T-cell (primary cell): Measurements from ENCODE around the gene OR6C2. TPM values are rescaled to one million over a fixed set of nuclear protein-coding genes. Genes with fewer than 3 reads are reported as not detected.

Experiments used
- ATAC-seq, 4 experiments: fragments of 200-7000 bp in 3 of 4; fragments of 150-1000 bp in 1 of 4; cut with Tn5 transposase; replicated peaks in 1 of 4; 1 replicate in 3 of 4; 2 replicates in 1 of 4; pipeline ENCODE4 v1.10.0; 2021; ENCODE audit warnings: moderate library complexity in 3 of 4, mild to moderate bottlenecking in 2 of 4, moderate number of reproducible peaks in 1 of 4
- CTCF ChIA-PET, 2 donors: fragments of 300-600 bp; sonication (Branson Sonifier 250); formaldehyde crosslinking; loops; one replicate each; lab custom pipeline; 2022; ENCODE audit warnings: antibody characterized with exemption in 2 of 2; lab: Charles Lee
- POLR2A ChIA-PET, 2 donors: fragments of 300-600 bp; sonication (Branson Sonifier 250); formaldehyde crosslinking; loops; one replicate each; lab custom pipeline; 2022; ENCODE audit warnings: antibody characterized with exemption in 2 of 2; lab: Charles Lee
- DNase-seq, 35 experiments: peaks; one replicate each; pipeline versions ENCODE4 v3.0.0 to v3.0.0-alpha.2; 2013 to 2023
- H3K27ac ChIP-seq: one replicate; pipeline ENCODE4 v1.5.1; 2013; ENCODE audit warnings: low read length
- H3K27me3 ChIP-seq, 2 experiments: replicated peaks in 1 of 2; 1 replicate in 1 of 2; 2 replicates in 1 of 2; pipeline versions ENCODE4 v1.6.1 to v1.7.0; 2013; ENCODE audit warnings: low read length in 1 of 2, mixed read lengths in 1 of 2; ENCODE audit not compliant: control insufficient read depth in 2 of 2, insufficient read depth in 2 of 2; ENCODE audit errors: extremely low read depth in 1 of 2
- H3K36me3 ChIP-seq, 2 donors: 1 replicate in 1 of 2; 2 replicates in 1 of 2; pipeline versions ENCODE4 v1.6.1 to v1.7.0; 2013; ENCODE audit warnings: low read length in 1 of 2; ENCODE audit not compliant: control insufficient read depth in 2 of 2, insufficient read depth in 1 of 2; ENCODE audit errors: extremely low read depth in 1 of 2
- H3K4me1 ChIP-seq, 2 experiments: 1 replicate in 1 of 2; 2 replicates in 1 of 2; pipeline versions ENCODE4 v1.6.1 to v1.7.0; 2013; ENCODE audit warnings: low read length in 2 of 2, mixed read lengths in 1 of 2; ENCODE audit not compliant: insufficient read depth in 2 of 2, control insufficient read depth in 1 of 2; ENCODE audit errors: extremely low read depth in 1 of 2
- H3K4me3 ChIP-seq, 2 donors: 1 replicate in 1 of 2; 2 replicates in 1 of 2; pipeline versions ENCODE4 v1.5.1 to v1.7.0; 2013; ENCODE audit warnings: mild to moderate bottlenecking in 2 of 2, low read length in 1 of 2, moderate library complexity in 1 of 2; ENCODE audit not compliant: control insufficient read depth in 1 of 2; ENCODE audit errors: extremely low read depth in 1 of 2
- H3K9me3 ChIP-seq: 2 replicates; pipeline ENCODE4 v1.7.0; 2013
- H3K27ac Mint-ChIP-seq, 2 donors: one replicate each; pipeline ENCODE4 v1.8.0; 2020 to 2021; ENCODE audit warnings: mild to moderate bottlenecking in 2 of 2, mixed read lengths in 2 of 2
- H3K27me3 Mint-ChIP-seq, 2 donors: one replicate each; pipeline ENCODE4 v1.8.0; 2021 to 2022; ENCODE audit warnings: mixed read lengths in 2 of 2
- H3K36me3 Mint-ChIP-seq: one replicate; pipeline ENCODE4 v1.8.0; 2021; ENCODE audit warnings: mixed read lengths
- H3K4me1 Mint-ChIP-seq, 3 donors: one replicate each; pipeline ENCODE4 v1.8.0; 2020 to 2022; ENCODE audit warnings: mixed read lengths in 3 of 3, mild to moderate bottlenecking in 1 of 3
- H3K4me3 Mint-ChIP-seq, 3 donors: one replicate each; pipeline ENCODE4 v1.8.0; 2020 to 2022; ENCODE audit warnings: mild to moderate bottlenecking in 3 of 3, mixed read lengths in 3 of 3, moderate library complexity in 3 of 3
- H3K9me3 Mint-ChIP-seq, 3 donors: one replicate each; pipeline ENCODE4 v1.8.0; 2020 to 2022; ENCODE audit warnings: mixed read lengths in 3 of 3
- WGBS: methylation state at CpG from one replicate; pipeline ENCODE4 v1.1.5; 2013; ENCODE audit warnings: missing lambda C conversion rate; ENCODE audit not compliant: insufficient coverage; 5-methylcytosine and 5-hydroxymethylcytosine counted together
- total RNA-seq, 35 experiments: library from RNA in 6 of 35; stranded (reverse) in 6 of 35; fragments of 120-200 nt in 1 of 35; gene quantifications; one replicate each; pipeline versions ENCODE4 v1.2.1 to v1.2.4 and lab custom pipeline; 2013 to 2026

The OR6C2 gene
- total RNA-seq, 5 donors from 2014 or later (not counting 1 experiment from before 2014, with no cell fraction given), result not detected

GRCh38 chr12:55492078-55492477, 48.2 kb downstream of the OR6C2 start, which contains the start of gene OR6C68:
Gene OR6C68, plus strand, starts transcription at chr12:55492378. Its CDS starts 0 bp downstream, at chr12:55492378.
- peaks cover 0 to 4% of the 10 kb centered on the region in 2 experiments for H3K27me3 ChIP-seq
- no peaks in the 10 kb centered on the region for H3K4me1 Mint-ChIP-seq
- no peak within 1 kb of the TSS for H3K27ac ChIP-seq
- ChIA-PET POLR2A (no interaction called here), CTCF (no interaction called here)
- WGBS, result no CpG with 5 or more reads among the region's 2 CpGs
- ATAC-seq (no peak), DNase-seq (no peak)
- H3K36me3 Mint-ChIP-seq, result no peaks in the 10 kb centered on the region
- H3K36me3 ChIP-seq, result no peaks in the 10 kb centered on the region
- no peaks in the 10 kb centered on the region for H3K4me1 ChIP-seq
- H3K4me3 ChIP-seq, result no peak within 1 kb of the TSS
- H3K27ac Mint-ChIP-seq, result no peak within 1 kb of the TSS
- no peaks in the 10 kb centered on the region for H3K9me3 ChIP-seq
- no peaks in the 10 kb centered on the region for H3K9me3 Mint-ChIP-seq
- no peak within 1 kb of the TSS for H3K4me3 Mint-ChIP-seq
- H3K27me3 Mint-ChIP-seq, result peaks cover 14 to 23% of the 10 kb centered on the region in 2 donors

GRCh38 chr12:55495490-55495889, 51.6 kb downstream of the OR6C2 start:
- no peaks in the 10 kb centered on the region for H3K9me3 Mint-ChIP-seq
- WGBS, result 94% methylated on average over 3 of the region's 5 CpGs
- no peak overlapping the region for H3K27ac ChIP-seq
- H3K9me3 ChIP-seq, result no peaks in the 10 kb centered on the region
- no peak overlapping the region for H3K4me3 ChIP-seq
- no peaks in the 10 kb centered on the region for H3K36me3 Mint-ChIP-seq
- H3K4me3 Mint-ChIP-seq, result no peak overlapping the region
- H3K4me1 Mint-ChIP-seq, result no peaks in the 10 kb centered on the region
- no peaks in the 10 kb centered on the region for H3K4me1 ChIP-seq
- POLR2A ChIA-PET, result no interaction called here
- H3K27ac Mint-ChIP-seq, result no peak overlapping the region
- peaks cover 14 to 27% of the 10 kb centered on the region in 2 donors for H3K27me3 Mint-ChIP-seq
- H3K27me3 ChIP-seq, result peaks cover 2 to 4% of the 10 kb centered on the region in 2 experiments
- DNase-seq (no peak), ATAC-seq (no peak)
- CTCF ChIA-PET, result no interaction called here
- no peaks in the 10 kb centered on the region for H3K36me3 ChIP-seq

GRCh38 chr12:55499231-55499630, 55.4 kb downstream of the OR6C2 start:
- H3K27me3 Mint-ChIP-seq, result peaks cover 11 to 16% of the 10 kb centered on the region in 2 donors
- H3K4me3 Mint-ChIP-seq, result no peak overlapping the region
- no peak overlapping the region for H3K27ac ChIP-seq
- ChIA-PET CTCF (no interaction called here), POLR2A (no interaction called here)
- DNase-seq, result no peak
- no peaks in the 10 kb centered on the region for H3K4me1 Mint-ChIP-seq
- H3K9me3 ChIP-seq, result no peaks in the 10 kb centered on the region
- H3K9me3 Mint-ChIP-seq, result no peaks in the 10 kb centered on the region
- H3K36me3 Mint-ChIP-seq, result no peaks in the 10 kb centered on the region
- 83% methylated on average over 2 of the region's 4 CpGs for WGBS
- no peaks in the 10 kb centered on the region for H3K4me1 ChIP-seq
- peaks cover 0 to 2% of the 10 kb centered on the region in 2 experiments for H3K27me3 ChIP-seq
- H3K27ac Mint-ChIP-seq, result no peak overlapping the region
- ATAC-seq, result no peak
- H3K36me3 ChIP-seq, result no peaks in the 10 kb centered on the region
- no peak overlapping the region for H3K4me3 ChIP-seq

- WGBS, result no CpG with 5 or more reads among the region's 2 CpGs
- Mint-ChIP-seq H3K27ac (no peak overlapping the region), H3K27me3 (peaks cover 11 to 16% of the 10 kb centered on the region in 2 donors), H3K9me3 (no peaks in the 10 kb centered on the region), H3K4me1 (no peaks in the 10 kb centered on the region), H3K36me3 (no peaks in the 10 kb centered on the region), H3K4me3 (no peak overlapping the region)
- no peak overlapping the region for H3K27ac ChIP-seq
- no peaks in the 10 kb centered on the region for H3K36me3 ChIP-seq
- CTCF ChIA-PET, result no interaction called here
- ATAC-seq (no peak), DNase-seq (no peak)
- POLR2A ChIA-PET, result no interaction called here
- no peak overlapping the region for H3K4me3 ChIP-seq
- H3K27me3 ChIP-seq, result peaks cover 0 to 2% of the 10 kb centered on the region in 2 experiments
- no peaks in the 10 kb centered on the region for H3K4me1 ChIP-seq
- H3K9me3 ChIP-seq, result no peaks in the 10 kb centered on the region
These were observed 56.0 kb downstream of the OR6C2 start for GRCh38 chr12:55499810-55500252.

GRCh38 chr12:55501601-55502000, 57.7 kb downstream of the OR6C2 start:
- no peak for DNase-seq
- H3K27me3 Mint-ChIP-seq, result peaks cover 11 to 15% of the 10 kb centered on the region in 2 donors
- POLR2A ChIA-PET, result no interaction called here
- no peak overlapping the region for H3K27ac ChIP-seq
- no CpG with 5 or more reads among the region's 2 CpGs for WGBS
- H3K36me3 ChIP-seq, result no peaks in the 10 kb centered on the region
- H3K4me1 Mint-ChIP-seq, result no peaks in the 10 kb centered on the region
- no peaks in the 10 kb centered on the region for H3K36me3 Mint-ChIP-seq
- no peak overlapping the region for H3K4me3 Mint-ChIP-seq
- CTCF ChIA-PET, result no interaction called here
- no peaks in the 10 kb centered on the region for H3K9me3 Mint-ChIP-seq
- H3K9me3 ChIP-seq, result no peaks in the 10 kb centered on the region
- H3K4me1 ChIP-seq, result no peaks in the 10 kb centered on the region
- H3K27me3 ChIP-seq, result peaks cover 0 to 2% of the 10 kb centered on the region in 2 experiments
- no peak for ATAC-seq
- no peak overlapping the region for H3K27ac Mint-ChIP-seq
- no peak overlapping the region for H3K4me3 ChIP-seq

Other genes with a start within 250 kb of the OR6C2 start
- not detected for gene OR10A7, start 223.1 kb upstream of the OR6C2 start, total RNA-seq
- not detected for gene OR6C74, start 199.5 kb upstream of the OR6C2 start, total RNA-seq
- not detected for gene OR6C6, start 147.5 kb upstream of the OR6C2 start, total RNA-seq
- gene OR6C1, start 129.7 kb upstream of the OR6C2 start, total RNA-seq, result not detected
- gene OR6C3, start 113.3 kb upstream of the OR6C2 start, total RNA-seq, result not detected
- not detected for gene OR6C75, start 81.1 kb upstream of the OR6C2 start, total RNA-seq
- gene OR6C65, start 43.5 kb upstream of the OR6C2 start, total RNA-seq, result not detected
- not detected for gene OR6C76, start 17.8 kb upstream of the OR6C2 start, total RNA-seq
- not detected for gene OR6C70, start 26.1 kb downstream of the OR6C2 start, total RNA-seq
- not detected for gene OR6C68, start 48.3 kb downstream of the OR6C2 start, total RNA-seq
- gene OR6C4, start 105.5 kb downstream of the OR6C2 start, total RNA-seq, result not detected
- under 1 TPM in 1 of 5 donors, not detected in 4; 0.55 TPM for gene OR2AP1, start 128.4 kb downstream of the OR6C2 start, total RNA-seq
- gene OR10P1, start 192.8 kb downstream of the OR6C2 start, total RNA-seq, result not detected